Activated naive CD4-positive, alpha-beta T cell treated with anti-CD3 and anti-CD28 coated beads, Interleukin-2, amount 50 U/mL, for 72 hours (primary cell): Measurements from ENCODE around the gene CXXC5. TPM values are rescaled to one million over a fixed set of nuclear protein-coding genes. Genes with fewer than 3 reads are reported as not detected.
"Not testable (repeated sequence)": the region's sequence is repeated elsewhere in the genome, so short reads cannot be mapped to it uniquely, and the experiment has no call there.

ENCODE experiments used
- ATAC-seq, 2 donors: fragments of 150-1000 bp; cut with Tn5 transposase; 2 replicates each; pipeline ENCODE4 v1.10.0; 2021; ENCODE audit warnings: mild to moderate bottlenecking in 2 of 2, moderate library complexity in 2 of 2
- DNase-seq, 2 donors: peaks; one replicate each; pipeline ENCODE4 v3.0.0; 2021 to 2022; ENCODE audit warnings: low spot score in 2 of 2
- H3K27ac Mint-ChIP-seq, 2 donors: one replicate each; pipeline ENCODE4 v1.8.0; 2022; ENCODE audit warnings: mild to moderate bottlenecking in 2 of 2, mixed read lengths in 2 of 2
- H3K36me3 Mint-ChIP-seq, 2 donors: one replicate each; pipeline ENCODE4 v1.8.0; 2022; ENCODE audit warnings: mixed read lengths in 2 of 2
- H3K9me3 Mint-ChIP-seq, 2 donors: one replicate each; pipeline ENCODE4 v1.8.0; 2022; ENCODE audit warnings: mixed read lengths in 2 of 2
- total RNA-seq, 2 donors: library from RNA; stranded (reverse); gene quantifications; one replicate each; pipeline ENCODE4 v1.2.3, GENCODE V29; 2022

The CXXC5 gene
- total RNA-seq, 2 donors from 2014 or later = 1.8 to 3.5 TPM

DNA sequence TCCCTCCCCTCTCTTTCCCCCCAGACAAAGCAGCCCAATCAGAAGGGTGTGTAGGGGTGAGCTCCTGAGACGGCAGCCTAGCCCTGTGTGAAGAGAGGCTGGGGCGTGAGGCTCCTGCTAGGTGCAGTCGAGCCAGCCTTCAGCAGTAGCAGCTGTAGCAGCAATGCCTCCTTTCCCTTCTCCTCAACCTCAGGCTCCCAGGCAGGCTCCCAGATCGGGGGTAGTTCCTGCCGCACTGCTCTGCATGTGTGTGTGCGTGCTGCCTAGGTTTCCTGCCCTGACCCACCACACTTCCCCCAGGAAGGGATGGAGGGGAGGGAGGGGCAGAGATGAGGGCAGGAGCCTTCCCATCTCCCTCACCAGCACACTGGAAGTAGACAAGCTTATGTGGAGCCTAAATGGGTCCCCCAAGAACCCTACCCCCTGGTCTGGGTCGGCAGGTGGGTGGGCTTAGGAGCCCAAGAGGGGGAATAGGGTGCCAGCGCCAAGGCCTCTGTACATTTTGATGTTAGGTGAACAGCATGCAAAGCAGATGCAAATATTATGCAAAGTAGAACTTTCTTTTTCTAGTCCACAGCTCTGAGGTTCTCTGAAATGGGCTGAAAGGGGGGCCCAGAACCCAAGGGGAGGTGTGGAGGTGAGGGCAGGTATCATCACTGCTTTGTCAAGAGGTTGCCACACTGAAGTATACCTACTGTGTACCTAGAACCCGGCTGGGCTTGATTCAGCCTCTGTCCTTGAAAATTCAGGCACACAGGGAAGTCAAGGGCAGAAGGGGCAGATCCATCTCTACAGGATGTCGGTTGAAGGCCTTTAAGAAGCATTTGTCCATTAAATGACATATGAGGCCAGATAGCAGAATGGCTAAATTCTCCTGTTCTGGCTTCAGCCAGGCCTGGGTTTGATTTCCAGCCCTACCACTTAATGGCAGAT, 57.8 kb downstream of the CXXC5 start:
- ATAC-seq (no peak), DNase-seq (no peak)
- no peaks in the 10 kb centered on the region for H3K9me3 Mint-ChIP-seq
- no peak overlapping the region for H3K27ac Mint-ChIP-seq
- H3K36me3 Mint-ChIP-seq = no peaks in the 10 kb centered on the region

GRCh38 chr5:139707445-139708003, 59.4 kb downstream of the CXXC5 start:
- Mint-ChIP-seq H3K27ac (no peak overlapping the region), H3K36me3 (no peaks in the 10 kb centered on the region), H3K9me3 (no peaks in the 10 kb centered on the region)
- no peak for ATAC-seq
- no peak for DNase-seq

GRCh38 chr5:139708434-139708861, 60.3 kb downstream of the CXXC5 start:
- Mint-ChIP-seq H3K9me3 (no peaks in the 10 kb centered on the region), H3K27ac (no peak overlapping the region), H3K36me3 (no peaks in the 10 kb centered on the region)
- DNase-seq (no peak), ATAC-seq (no peak)

DNA sequence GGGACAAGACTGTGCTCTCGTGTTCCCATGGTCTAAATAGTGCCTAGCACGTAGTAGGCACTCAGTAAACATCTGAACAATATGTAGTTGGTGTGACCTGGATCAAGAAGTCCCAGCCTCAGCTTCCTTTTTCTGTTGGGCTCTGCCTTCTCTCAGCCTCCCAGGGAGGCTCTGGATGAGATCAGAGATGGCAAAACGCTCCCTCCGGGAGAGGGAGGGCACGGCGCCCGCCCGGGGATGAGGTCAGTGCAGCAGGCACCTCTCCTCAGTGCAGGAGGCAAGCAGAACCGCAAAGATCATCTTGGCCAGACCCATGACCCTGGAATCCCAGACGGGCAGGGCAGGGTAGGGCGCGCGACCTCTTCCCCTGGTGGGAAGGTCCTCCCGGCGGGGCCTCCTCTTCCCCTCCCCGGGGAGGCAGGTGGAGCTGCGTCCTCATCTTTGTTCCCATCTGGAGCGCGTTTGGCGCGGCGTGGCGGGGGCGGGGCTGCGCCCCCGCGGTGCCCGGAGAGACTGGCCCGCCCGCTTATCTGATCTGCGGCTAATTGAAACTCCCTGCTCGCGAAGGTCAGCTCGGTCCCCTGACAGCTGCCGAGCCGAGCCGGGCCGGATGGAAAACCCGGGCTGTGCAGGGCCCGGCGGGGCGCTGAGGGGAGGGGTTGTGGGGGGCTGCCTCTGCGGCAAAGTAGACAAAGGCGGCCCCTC, 60.9 kb downstream of the CXXC5 start:
- no peak for ATAC-seq
- H3K36me3 Mint-ChIP-seq = no peaks in the 10 kb centered on the region
- no peak for DNase-seq
- no peak overlapping the region for H3K27ac Mint-ChIP-seq
- no peaks in the 10 kb centered on the region for H3K9me3 Mint-ChIP-seq

GRCh38 chr5:139709582-139710318, 61.6 kb downstream of the CXXC5 start:
- DNase-seq (no peak), ATAC-seq (peak in 1 of 2 donors; percentile 31)
- H3K9me3 Mint-ChIP-seq = no peaks in the 10 kb centered on the region
- H3K27ac Mint-ChIP-seq = no peak overlapping the region
- H3K36me3 Mint-ChIP-seq = no peaks in the 10 kb centered on the region

GRCh38 chr5:139710319-139711066, 62.3 kb downstream of the CXXC5 start:
- DNase-seq = peak in 1 of 2 donors; percentile 51
- no peak overlapping the region for H3K27ac Mint-ChIP-seq
- no peaks in the 10 kb centered on the region for H3K9me3 Mint-ChIP-seq
- ATAC-seq = peak; percentile 60 to 71
- H3K36me3 Mint-ChIP-seq = no peaks in the 10 kb centered on the region

GRCh38 chr5:139711067-139711905, 63.1 kb downstream of the CXXC5 start:
- ATAC-seq (peak; percentile 77 to 83), DNase-seq (peak in 1 of 2 donors; percentile 54)
- H3K9me3 Mint-ChIP-seq = no peaks in the 10 kb centered on the region
- no peaks in the 10 kb centered on the region for H3K36me3 Mint-ChIP-seq
- no peak overlapping the region for H3K27ac Mint-ChIP-seq

- no peak overlapping the region for H3K27ac Mint-ChIP-seq
- no peak for DNase-seq
Measured at GRCh38 chr5:139711906-139712224, 63.7 kb downstream of the CXXC5 start.

GRCh38 chr5:139712412-139712811, 64.3 kb downstream of the CXXC5 start:
- Mint-ChIP-seq H3K27ac (no peak overlapping the region), H3K9me3 (no peaks in the 10 kb centered on the region), H3K36me3 (no peaks in the 10 kb centered on the region)
- ATAC-seq = no peak
- no peak for DNase-seq

More at GRCh38 chr5:139711906-139712224, 63.7 kb downstream of the CXXC5 start:
- Mint-ChIP-seq H3K36me3 (no peaks in the 10 kb centered on the region), H3K9me3 (no peaks in the 10 kb centered on the region)
- no peak for ATAC-seq

GRCh38 chr5:139713898-139714297, 65.7 kb downstream of the CXXC5 start:
- not testable (repeated sequence) for ATAC-seq, H3K27ac Mint-ChIP-seq, H3K9me3 Mint-ChIP-seq, H3K36me3 Mint-ChIP-seq, DNase-seq

DNA sequence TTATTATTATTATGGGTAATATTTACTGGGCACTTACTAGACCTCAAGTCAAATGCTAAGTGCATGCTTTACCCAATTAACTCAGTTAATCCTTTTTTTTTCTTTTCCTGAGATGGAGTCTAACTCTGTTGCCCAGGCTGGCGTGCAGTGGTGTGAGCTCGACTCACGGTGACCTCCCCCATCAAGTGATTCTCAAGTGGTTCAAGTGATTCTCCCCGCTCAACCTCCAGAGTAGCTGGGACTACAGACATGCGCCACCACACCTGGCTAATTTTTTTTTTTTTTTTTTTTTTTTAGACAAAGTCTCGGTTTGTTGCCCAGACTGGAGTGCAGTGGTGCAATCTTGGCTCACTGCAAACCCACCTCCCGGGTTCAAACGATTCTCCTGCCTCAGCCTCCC, 69.1 kb downstream of the CXXC5 start:
- H3K9me3 Mint-ChIP-seq = peaks cover 5 to 6% of the 10 kb centered on the region in 2 donors

DNA sequence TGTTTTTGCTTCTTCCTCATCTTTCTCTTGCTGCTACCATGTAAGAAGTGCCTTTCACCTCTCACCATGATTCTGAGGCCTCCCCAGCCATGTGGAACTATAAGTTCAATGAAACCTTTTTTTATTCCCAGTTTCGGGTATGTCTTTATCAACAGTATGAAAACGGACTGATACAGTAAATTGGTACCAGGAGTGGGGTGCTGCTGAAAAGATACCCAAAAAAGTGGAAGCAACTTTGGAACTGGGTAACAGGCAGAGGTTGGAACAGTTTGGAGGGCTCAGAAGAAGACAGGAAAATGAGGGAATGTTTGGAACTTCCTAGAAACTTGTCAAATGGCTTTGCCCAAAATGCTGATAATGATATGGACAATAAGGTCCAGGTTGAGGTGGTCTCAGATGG, 70.3 kb downstream of the CXXC5 start:
- peaks cover 9 to 17% of the 10 kb centered on the region in 2 donors for H3K36me3 Mint-ChIP-seq
- H3K9me3 Mint-ChIP-seq, ATAC-seq, H3K27ac Mint-ChIP-seq, DNase-seq: not testable (repeated sequence)

More for the DNA sequence above, 69.1 kb downstream of the CXXC5 start:
- peaks cover 9 to 17% of the 10 kb centered on the region in 2 donors for H3K36me3 Mint-ChIP-seq
- DNase-seq = no peak
- no peak for ATAC-seq
- no peak overlapping the region for H3K27ac Mint-ChIP-seq

- H3K36me3 Mint-ChIP-seq = peaks cover 9 to 17% of the 10 kb centered on the region in 2 donors
- H3K9me3 Mint-ChIP-seq, DNase-seq, H3K27ac Mint-ChIP-seq, ATAC-seq: not testable (repeated sequence)
Measured at GRCh38 chr5:139719970-139720369, 71.8 kb downstream of the CXXC5 start.

DNA sequence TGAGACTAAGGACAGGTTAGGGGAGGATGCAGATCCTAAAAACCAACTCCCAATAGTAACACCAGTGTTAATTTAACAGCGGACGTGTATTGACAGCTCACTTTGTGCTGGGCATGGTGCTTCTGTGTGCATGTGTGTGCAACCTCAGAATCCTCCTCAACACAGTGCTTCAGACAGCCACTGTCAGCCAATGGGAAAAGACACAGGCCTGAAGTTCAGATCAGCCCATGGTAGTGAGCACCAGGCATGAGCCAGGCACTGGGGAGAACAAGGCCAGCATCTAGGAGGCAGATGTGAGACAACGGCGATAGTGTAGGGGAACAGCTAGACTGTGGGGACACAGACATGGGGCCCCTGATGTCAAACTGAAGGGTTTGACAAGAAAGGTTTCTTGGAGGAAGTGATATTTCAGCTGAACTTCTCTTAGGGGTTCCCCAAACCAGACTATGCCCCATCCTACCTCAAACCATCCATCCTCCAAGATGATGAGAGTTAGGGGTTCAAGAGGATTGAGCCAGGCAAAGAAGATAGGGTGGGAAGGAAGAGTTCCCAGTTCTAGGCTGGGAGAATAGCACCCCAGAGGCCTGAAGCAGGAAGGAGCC, 75.9 kb downstream of the CXXC5 start:
- Mint-ChIP-seq H3K9me3 (no peaks in the 10 kb centered on the region), H3K27ac (peak overlapping the region in 1 of 2 donors; percentile 23), H3K36me3 (peaks cover 4 to 9% of the 10 kb centered on the region in 2 donors)
- DNase-seq = no peak
- no peak for ATAC-seq
